GM12864 (cell line): ENCODE results near the gene EDC3.

ENCODE experiments used
- DNase-seq: peaks from one replicate; pipeline ENCODE4 v3.0.0-alpha.2; 2011; ENCODE audit warnings: low read depth
- H3K4me3 ChIP-seq: 2 replicates; pipeline ENCODE4 v1.5.1; 2011; ENCODE audit warnings: mild to moderate bottlenecking, low read depth, low read length, control low read depth
- CTCF ChIP-seq: IDR thresholded peaks from 2 replicates; pipeline ENCODE4 v1.5.1; 2011; ENCODE audit warnings: low read depth, mild to moderate bottlenecking, moderate library complexity, low read length, control low read depth, inconsistent platforms; ENCODE audit errors: missing control alignments

Gene EDC3

GRCh38 chr15:74614744-74615507, 80.9 kb downstream of the EDC3 start:
- no peak for TF ChIP-seq CTCF
- peak overlapping the region; percentile 85 for H3K4me3 ChIP-seq
- DNase-seq = no peak

GRCh38 chr15:74613953-74614743, 81.7 kb downstream of the EDC3 start:
- no peak for TF ChIP-seq CTCF
- peak overlapping the region; percentile 85 for H3K4me3 ChIP-seq
- DNase-seq = no peak

- DNase-seq = no peak
Measured at GRCh38 chr15:74613089-74613952, 82.5 kb downstream of the EDC3 start.

GRCh38 chr15:74612677-74613076, 83.1 kb downstream of the EDC3 start:
- no peak overlapping the region for H3K4me3 ChIP-seq
- no peak for TF ChIP-seq CTCF
- DNase-seq = no peak

More at GRCh38 chr15:74613089-74613952, 82.5 kb downstream of the EDC3 start:
- H3K4me3 ChIP-seq = no peak overlapping the region
- TF ChIP-seq CTCF = no peak

GRCh38 chr15:74611834-74612233, 84.0 kb downstream of the EDC3 start:
- no peak for DNase-seq
- no peak overlapping the region for H3K4me3 ChIP-seq
- no peak for TF ChIP-seq CTCF

GRCh38 chr15:74611341-74611740, 84.5 kb downstream of the EDC3 start:
- TF ChIP-seq CTCF = no peak
- no peak for DNase-seq
- H3K4me3 ChIP-seq = no peak overlapping the region
